Esophagus squamous epithelium (tissue), 4 donors: ENCODE results near the gene HMHB1.

Experiments
- CTCF ChIP-seq, 6 experiments: fragments of 450-650 bp in 4 of 6; fragments of 200-600 bp in 2 of 6; sonication (generic) in 2 of 6; IDR thresholded peaks; one replicate each; pipeline ENCODE4 v1.5.1; 2016 to 2019; ENCODE audit warnings: antibody characterized with exemption in 6 of 6, mild to moderate bottlenecking in 4 of 6, moderate library complexity in 4 of 6
- POLR2A ChIP-seq, 4 donors: fragments of 450-650 bp; IDR thresholded peaks; one replicate each; pipeline ENCODE4 v1.6.1; 2017; ENCODE audit warnings: antibody characterized with exemption in 4 of 4, mild to moderate bottlenecking in 4 of 4, moderate library complexity in 3 of 4

GRCh38 chr5:143790457-143791112 lies 21.4 kb upstream of the HMHB1 start:
- TF ChIP-seq CTCF (IDR thresholded peaks at IDR 0.05) (no peak), POLR2A (IDR thresholded peaks at IDR 0.05) (no peak)
